HEK293T (cell line): Measurements from ENCODE around the gene MYO9A.

Experiments used
- BHLHE40 ChIP-seq: fragments of 450-650 bp; IDR thresholded peaks from 2 replicates; pipeline ENCODE4 v1.6.1; 2016; ENCODE audit warnings: mild to moderate bottlenecking, moderate library complexity, borderline replicate concordance
- CTBP1 ChIP-seq: fragments of 450-650 bp; IDR thresholded peaks from 2 replicates; pipeline ENCODE4 v1.6.1; 2016; ENCODE audit warnings: borderline replicate concordance
- ELF4 ChIP-seq: fragments of 450-650 bp; IDR thresholded peaks from 2 replicates; pipeline ENCODE4 v1.6.1; 2017; ENCODE audit warnings: antibody characterized with exemption
- FOXA1 ChIP-seq: fragments of 450-650 bp; IDR thresholded peaks from 2 replicates; pipeline ENCODE4 v1.6.1; 2016; ENCODE audit warnings: mild to moderate bottlenecking
- FOXK2 ChIP-seq: fragments of 450-650 bp; IDR thresholded peaks from 2 replicates; pipeline ENCODE4 v1.6.1; 2016; ENCODE audit warnings: mild to moderate bottlenecking
- FOXM1 ChIP-seq: fragments of 450-650 bp; IDR thresholded peaks from 2 replicates; pipeline ENCODE4 v1.6.1; 2017; ENCODE audit warnings: mild to moderate bottlenecking, borderline replicate concordance
- HDGF ChIP-seq: fragments of 450-650 bp; IDR thresholded peaks from 2 replicates; pipeline ENCODE4 v1.6.1; 2017; ENCODE audit warnings: antibody characterized with exemption, borderline replicate concordance
- LEF1 ChIP-seq: fragments of 450-650 bp; IDR thresholded peaks from 2 replicates; pipeline ENCODE4 v1.6.1; 2017; ENCODE audit warnings: mild to moderate bottlenecking, borderline replicate concordance
- SP1 ChIP-seq: fragments of 450-650 bp; IDR thresholded peaks from 2 replicates; pipeline ENCODE4 v1.6.1; 2017
- SUZ12 ChIP-seq: fragments of 450-650 bp; IDR thresholded peaks from 2 replicates; pipeline ENCODE4 v1.6.1; 2016; ENCODE audit warnings: mild to moderate bottlenecking
- TARDBP ChIP-seq: fragments of 450-650 bp; IDR thresholded peaks from 2 replicates; pipeline ENCODE4 v1.6.1; 2016

DNA sequence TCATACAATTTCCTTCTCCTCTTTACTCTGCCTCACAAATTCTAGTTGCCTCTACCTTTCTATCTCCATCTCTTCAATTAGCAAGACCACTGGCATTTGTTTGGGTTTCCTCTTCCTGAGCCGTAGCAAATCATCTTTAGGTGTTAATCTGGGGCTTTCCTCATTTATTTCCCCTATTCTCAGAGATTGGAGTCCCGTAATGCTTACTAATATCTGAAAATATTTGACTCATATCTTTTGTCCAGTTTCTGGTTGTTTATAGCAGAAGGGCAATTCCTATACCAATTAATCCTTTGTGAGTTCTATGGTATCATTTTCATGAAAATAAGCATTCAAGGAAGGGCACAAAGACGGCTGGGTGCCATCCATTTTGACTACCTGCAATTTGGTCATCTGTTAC, 203.9 kb downstream of the MYO9A start:
- TF ChIP-seq FOXM1 (no peak), CTBP1 (no peak), FOXA1 (no peak), SUZ12 (no peak), SP1 (no peak), HDGF (no peak), ELF4 (no peak), BHLHE40 (no peak), TARDBP (no peak), FOXK2 (no peak), LEF1 (no peak)
